HFFc6 (cell line): ENCODE results near the gene ETV3L. TPM values are rescaled to one million over a fixed set of nuclear protein-coding genes. Genes with fewer than 3 reads are reported as not detected.
"Not testable (repeated sequence)": the region's sequence is repeated elsewhere in the genome, so short reads cannot be mapped to it uniquely, and the experiment has no call there.

Source experiments
- DNase-seq: peaks from one replicate; pipeline ENCODE4 v3.0.0-alpha.2; 2018
- H3K27ac Mint-ChIP-seq: 2 replicates; pipeline ENCODE4 v1.8.0; 2020; ENCODE audit warnings: mild to moderate bottlenecking, mixed read lengths
- H3K27me3 Mint-ChIP-seq: 2 replicates; pipeline ENCODE4 v1.8.0; 2021; ENCODE audit warnings: mild to moderate bottlenecking, moderate library complexity, mixed read lengths; ENCODE audit not compliant: insufficient read depth
- H3K36me3 Mint-ChIP-seq: 2 replicates; pipeline ENCODE4 v1.8.0; 2021; ENCODE audit warnings: low read depth, mixed read lengths
- H3K4me1 Mint-ChIP-seq: 2 replicates; pipeline ENCODE4 v1.8.0; 2020; ENCODE audit warnings: low read depth, mixed read lengths
- H3K4me3 Mint-ChIP-seq: 2 replicates; pipeline ENCODE4 v1.8.0; 2020; ENCODE audit warnings: mild to moderate bottlenecking, moderate library complexity, mixed read lengths
- H3K9me3 Mint-ChIP-seq: 2 replicates; pipeline ENCODE4 v1.8.0; 2020; ENCODE audit warnings: mild to moderate bottlenecking, mixed read lengths
- total RNA-seq, 6 experiments: library from RNA; stranded (reverse); fragmentation: NEBNext Ultra II Directional; extraction: Animal tissue kit (Norgen Biotek cat#: 25700); gene quantifications; 2 replicates in 1 of 6; 3 replicates in 5 of 6; pipeline ENCODE4 v1.2.3, GENCODE V29; 2021
- TF ChIP-seq, protein P1 (sequence below): fragments of 200-600 bp; sonication (generic); IDR thresholded peaks from 2 replicates; pipeline ENCODE4 v1.5.0; 2021; ENCODE audit warnings: antibody characterized with exemption, mild to moderate bottlenecking

The ETV3L gene
- total RNA-seq, 6 experiments from 2014 or later: not detected

- Mint-ChIP-seq H3K27ac (peak overlapping the region; percentile 93), H3K27me3 (peaks cover 13% of the 10 kb centered on the region; the same call in 1 of the 2 replicates), H3K4me1 (peaks cover 40% of the 10 kb centered on the region), H3K9me3 (no peaks in the 10 kb centered on the region), H3K36me3 (no peaks in the 10 kb centered on the region), H3K4me3 (no peak overlapping the region)
- TF ChIP-seq, protein P1, sequence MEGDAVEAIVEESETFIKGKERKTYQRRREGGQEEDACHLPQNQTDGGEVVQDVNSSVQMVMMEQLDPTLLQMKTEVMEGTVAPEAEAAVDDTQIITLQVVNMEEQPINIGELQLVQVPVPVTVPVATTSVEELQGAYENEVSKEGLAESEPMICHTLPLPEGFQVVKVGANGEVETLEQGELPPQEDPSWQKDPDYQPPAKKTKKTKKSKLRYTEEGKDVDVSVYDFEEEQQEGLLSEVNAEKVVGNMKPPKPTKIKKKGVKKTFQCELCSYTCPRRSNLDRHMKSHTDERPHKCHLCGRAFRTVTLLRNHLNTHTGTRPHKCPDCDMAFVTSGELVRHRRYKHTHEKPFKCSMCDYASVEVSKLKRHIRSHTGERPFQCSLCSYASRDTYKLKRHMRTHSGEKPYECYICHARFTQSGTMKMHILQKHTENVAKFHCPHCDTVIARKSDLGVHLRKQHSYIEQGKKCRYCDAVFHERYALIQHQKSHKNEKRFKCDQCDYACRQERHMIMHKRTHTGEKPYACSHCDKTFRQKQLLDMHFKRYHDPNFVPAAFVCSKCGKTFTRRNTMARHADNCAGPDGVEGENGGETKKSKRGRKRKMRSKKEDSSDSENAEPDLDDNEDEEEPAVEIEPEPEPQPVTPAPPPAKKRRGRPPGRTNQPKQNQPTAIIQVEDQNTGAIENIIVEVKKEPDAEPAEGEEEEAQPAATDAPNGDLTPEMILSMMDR: no peak
- DNase-seq: no peak
These were observed 5.8 kb upstream of the ETV3L start for GRCh38 chr1:157105298-157105987.

DNA sequence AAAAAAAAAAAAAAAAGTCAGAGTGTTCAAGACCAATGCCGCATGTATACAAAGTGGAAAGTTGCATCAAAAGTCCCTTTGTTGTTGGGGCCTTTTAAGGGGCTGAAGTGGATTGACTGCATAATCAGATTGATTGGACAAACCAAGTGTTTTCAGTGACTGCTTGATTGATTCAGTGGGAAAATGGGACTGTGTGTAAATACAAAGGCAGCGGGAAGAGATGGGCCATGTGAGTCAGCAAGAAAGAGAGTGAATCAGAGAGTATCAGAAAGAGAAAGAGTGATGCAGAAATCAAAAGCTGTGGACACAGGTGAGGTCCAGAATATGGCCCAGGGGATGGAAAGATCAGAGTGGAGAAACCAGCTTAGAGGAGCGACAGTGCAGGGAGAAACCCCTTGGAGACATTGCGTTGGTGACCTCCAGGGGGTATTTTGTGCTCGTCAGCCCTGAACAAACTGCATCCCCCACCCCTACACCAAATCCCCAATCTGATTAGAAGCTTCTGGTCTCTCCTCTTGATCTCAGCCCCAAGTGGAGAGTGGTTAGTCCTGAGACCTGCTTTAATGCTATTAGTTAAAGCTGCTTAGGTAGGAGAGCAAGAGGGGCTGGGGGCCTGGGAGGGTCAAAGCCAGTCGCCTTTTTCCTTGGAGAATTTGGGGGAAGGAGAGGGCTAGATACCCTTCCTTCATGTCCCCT is 5.1 kb upstream of the ETV3L start:
- Mint-ChIP-seq H3K27me3 (peaks cover 11% of the 10 kb centered on the region; the same call in 1 of the 2 replicates), H3K9me3 (no peaks in the 10 kb centered on the region), H3K4me3 (no peak overlapping the region), H3K4me1 (peaks cover 40% of the 10 kb centered on the region), H3K27ac (peak overlapping the region; percentile 44), H3K36me3 (no peaks in the 10 kb centered on the region)
- TF ChIP-seq, protein P1: no peak
- DNase-seq: no peak

DNA sequence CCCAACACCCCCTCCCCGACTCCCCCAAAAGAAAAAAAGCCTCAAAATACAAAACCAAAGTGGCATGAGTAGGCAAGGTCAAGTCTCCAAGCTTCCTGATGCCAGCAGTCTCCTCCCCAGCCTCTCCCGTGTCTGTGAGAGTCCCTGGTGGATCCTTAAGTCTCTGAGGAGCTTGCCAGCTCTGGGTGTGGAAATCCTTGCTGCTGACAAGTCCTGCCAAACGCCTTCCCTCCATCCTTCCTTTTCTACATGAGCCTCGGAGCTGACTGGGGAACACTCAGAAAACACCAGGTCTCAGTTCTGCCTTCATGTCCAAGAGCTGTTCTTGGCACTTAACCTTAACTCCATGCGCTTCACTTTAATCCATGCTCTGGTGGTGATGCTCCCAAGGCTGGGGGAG is 3.7 kb upstream of the ETV3L start:
- no peak for DNase-seq
- peaks cover 40% of the 10 kb centered on the region for H3K4me1 Mint-ChIP-seq
- no peaks in the 10 kb centered on the region for H3K36me3 Mint-ChIP-seq
- H3K4me3 Mint-ChIP-seq: no peak overlapping the region
- H3K27me3 Mint-ChIP-seq: peaks cover 8% of the 10 kb centered on the region; the same call in 1 of the 2 replicates
- no peaks in the 10 kb centered on the region for H3K9me3 Mint-ChIP-seq
- no peak overlapping the region for H3K27ac Mint-ChIP-seq
- TF ChIP-seq, protein P1: no peak

DNA sequence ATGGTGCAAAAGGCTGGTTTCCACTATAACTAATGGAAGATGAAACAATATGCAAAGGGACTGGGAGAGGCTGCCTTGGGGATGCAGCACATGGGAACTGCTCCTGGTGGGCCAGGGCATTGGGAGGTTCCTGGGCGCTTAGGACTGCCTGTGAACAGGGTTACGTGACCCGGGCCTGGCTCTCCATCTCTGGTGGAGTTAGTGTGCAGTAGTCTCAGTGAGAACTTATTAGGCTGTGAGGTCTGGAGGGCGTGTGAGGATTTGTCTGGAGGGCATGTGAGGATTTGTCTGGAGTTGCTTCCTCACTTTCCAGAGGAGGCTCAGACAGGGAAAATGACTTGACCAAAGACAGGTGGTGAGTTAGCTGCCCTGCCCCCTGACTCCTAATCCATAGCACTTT is 1.5 kb upstream of the ETV3L start:
- H3K9me3 Mint-ChIP-seq: no peaks in the 10 kb centered on the region
- no peaks in the 10 kb centered on the region for H3K36me3 Mint-ChIP-seq
- H3K27me3 Mint-ChIP-seq: peaks cover 8% of the 10 kb centered on the region
- no peak for DNase-seq
- peaks cover 26% of the 10 kb centered on the region for H3K4me1 Mint-ChIP-seq
- TF ChIP-seq, protein P1: no peak
- H3K27ac Mint-ChIP-seq: no peak overlapping the region
- H3K4me3 Mint-ChIP-seq: no peak overlapping the region

- DNase-seq, H3K9me3 Mint-ChIP-seq, H3K4me1 Mint-ChIP-seq, H3K36me3 Mint-ChIP-seq, H3K27ac Mint-ChIP-seq, H3K27me3 Mint-ChIP-seq, H3K4me3 Mint-ChIP-seq: not testable (repeated sequence)
These were observed 498 bp downstream of the ETV3L start for GRCh38 chr1:157098987-157099632.

GRCh38 chr1:157098519-157098918 is 1.1 kb downstream of the ETV3L start:
- peaks cover 12% of the 10 kb centered on the region for H3K27me3 Mint-ChIP-seq
- H3K27ac Mint-ChIP-seq: no peak overlapping the region
- H3K4me3 Mint-ChIP-seq: no peak overlapping the region
- TF ChIP-seq, protein P1: no peak
- H3K9me3 Mint-ChIP-seq: no peaks in the 10 kb centered on the region
- H3K4me1 Mint-ChIP-seq: peaks cover under 1% of the 10 kb centered on the region; the same call in 1 of the 2 replicates
- no peak for DNase-seq
- no peaks in the 10 kb centered on the region for H3K36me3 Mint-ChIP-seq
